Measurements from ENCODE around the gene EFCAB11. TPM values are rescaled to one million over a fixed set of nuclear protein-coding genes. Genes with fewer than 3 reads are reported as not detected.

Gene EFCAB11
- 10.4 to 13.5 TPM (median 12.5 TPM) in 5 replicates for total RNA-seq (2022; extraction: Qiagen RNA extraction; ENCODE audit: low read depth)

GRCh38 chr14:89954070-89955021 lies at the start of gene EFCAB11:
TSS of gene EFCAB11 (minus strand) at chr14:89954730. CDS start at chr14:89954660, 70 bp downstream.

GRCh38 chr14:89955745-89956660 lies 1.5 kb upstream of the EFCAB11 start, which contains the start of gene TDP1:
TSS of gene TDP1 (plus strand) at chr14:89955927. CDS start at chr14:89963115, 7,188 bp downstream.

Other genes with a start within 250 kb of the EFCAB11 start
- gene TDP1, start 1.2 kb upstream of the EFCAB11 start, total RNA-seq (2022; extraction: Qiagen RNA extraction; ENCODE audit: low read depth) = 12.4 to 18.9 TPM (median 15.5 TPM) in 5 replicates
- 0.09 to 0.21 TPM (median 0.13 TPM) in 5 replicates for gene KCNK13, start 107.3 kb upstream of the EFCAB11 start, total RNA-seq (2022; extraction: Qiagen RNA extraction; ENCODE audit: low read depth)